ENCODE measurements around the gene GABRR3.
A peak's percentile ranks its signal among the peaks of the same experiment; 100 is the strongest.

Gene GABRR3

DNA sequence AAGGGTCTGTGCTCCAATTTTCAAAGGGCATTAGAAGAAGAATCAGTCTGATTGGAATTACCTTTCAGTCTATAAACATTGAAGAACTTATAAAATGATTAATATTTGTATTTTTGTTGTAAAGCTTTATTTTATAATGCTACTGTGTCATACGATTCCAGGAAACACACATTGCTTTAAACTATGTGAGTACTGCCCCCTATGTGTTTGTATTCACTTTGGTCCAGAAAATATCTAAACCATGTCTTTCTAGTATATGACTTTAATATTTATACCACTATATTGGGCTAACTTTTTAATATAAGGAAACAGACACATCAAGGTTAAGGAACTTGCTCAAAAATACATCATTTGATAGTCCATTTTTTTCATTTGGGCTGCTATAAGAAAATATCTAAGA lies 59.6 kb downstream of the GABRR3 start:
- TF ChIP-seq, protein P1, sequence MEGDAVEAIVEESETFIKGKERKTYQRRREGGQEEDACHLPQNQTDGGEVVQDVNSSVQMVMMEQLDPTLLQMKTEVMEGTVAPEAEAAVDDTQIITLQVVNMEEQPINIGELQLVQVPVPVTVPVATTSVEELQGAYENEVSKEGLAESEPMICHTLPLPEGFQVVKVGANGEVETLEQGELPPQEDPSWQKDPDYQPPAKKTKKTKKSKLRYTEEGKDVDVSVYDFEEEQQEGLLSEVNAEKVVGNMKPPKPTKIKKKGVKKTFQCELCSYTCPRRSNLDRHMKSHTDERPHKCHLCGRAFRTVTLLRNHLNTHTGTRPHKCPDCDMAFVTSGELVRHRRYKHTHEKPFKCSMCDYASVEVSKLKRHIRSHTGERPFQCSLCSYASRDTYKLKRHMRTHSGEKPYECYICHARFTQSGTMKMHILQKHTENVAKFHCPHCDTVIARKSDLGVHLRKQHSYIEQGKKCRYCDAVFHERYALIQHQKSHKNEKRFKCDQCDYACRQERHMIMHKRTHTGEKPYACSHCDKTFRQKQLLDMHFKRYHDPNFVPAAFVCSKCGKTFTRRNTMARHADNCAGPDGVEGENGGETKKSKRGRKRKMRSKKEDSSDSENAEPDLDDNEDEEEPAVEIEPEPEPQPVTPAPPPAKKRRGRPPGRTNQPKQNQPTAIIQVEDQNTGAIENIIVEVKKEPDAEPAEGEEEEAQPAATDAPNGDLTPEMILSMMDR (IDR thresholded peaks at IDR 0.05; ENCODE audit: low read depth, low read length): peak; percentile 9
- DNase-seq (ENCODE audit: extremely low read depth, low read depth): no peak

DNA sequence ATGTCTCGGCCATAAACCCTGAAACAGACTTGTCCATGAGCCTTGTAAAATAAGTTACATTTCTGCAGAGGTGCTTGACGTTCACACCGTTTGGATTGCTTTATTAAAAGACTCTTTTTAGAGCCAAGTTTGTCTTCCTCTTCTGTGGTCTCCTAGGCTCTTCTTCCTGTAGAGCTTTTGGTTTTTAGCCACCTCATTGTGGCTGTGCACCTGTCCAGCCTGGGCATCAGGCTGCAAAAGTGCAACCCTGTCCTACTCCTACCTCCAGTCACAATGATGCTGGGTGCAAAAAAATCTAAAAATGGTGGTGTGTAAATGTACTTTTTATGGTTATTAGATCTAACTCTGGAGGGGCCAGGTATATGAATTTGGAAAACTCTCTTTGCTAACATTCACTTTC lies 60.1 kb downstream of the GABRR3 start:
- TF ChIP-seq, protein P1 (IDR thresholded peaks at IDR 0.05; ENCODE audit: low read depth, low read length): no peak
- DNase-seq (ENCODE audit: extremely low read depth, low read depth): no peak

DNA sequence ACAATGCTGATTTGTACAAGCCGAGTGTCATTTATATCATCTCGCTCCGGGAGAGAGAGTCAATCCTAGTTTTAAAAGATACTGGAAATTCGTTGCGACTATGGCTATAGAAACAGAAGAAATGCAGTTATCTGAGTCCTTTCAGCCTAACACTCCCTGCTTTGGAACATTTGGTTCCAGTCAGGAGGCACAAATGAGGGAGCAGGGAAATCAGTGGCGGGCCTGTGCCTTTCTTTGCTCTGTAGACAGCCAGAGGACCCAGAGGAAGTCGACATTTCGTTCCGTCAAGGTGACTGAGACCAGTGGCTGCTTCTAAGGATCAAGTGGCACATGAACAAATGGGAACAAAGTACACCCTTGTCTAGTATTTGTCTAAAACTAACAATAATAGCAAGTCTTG lies 62.1 kb downstream of the GABRR3 start:
- TF ChIP-seq, protein P1 (IDR thresholded peaks at IDR 0.05; ENCODE audit: low read depth, low read length): no peak
- no peak for DNase-seq (ENCODE audit: extremely low read depth, low read depth)

DNA sequence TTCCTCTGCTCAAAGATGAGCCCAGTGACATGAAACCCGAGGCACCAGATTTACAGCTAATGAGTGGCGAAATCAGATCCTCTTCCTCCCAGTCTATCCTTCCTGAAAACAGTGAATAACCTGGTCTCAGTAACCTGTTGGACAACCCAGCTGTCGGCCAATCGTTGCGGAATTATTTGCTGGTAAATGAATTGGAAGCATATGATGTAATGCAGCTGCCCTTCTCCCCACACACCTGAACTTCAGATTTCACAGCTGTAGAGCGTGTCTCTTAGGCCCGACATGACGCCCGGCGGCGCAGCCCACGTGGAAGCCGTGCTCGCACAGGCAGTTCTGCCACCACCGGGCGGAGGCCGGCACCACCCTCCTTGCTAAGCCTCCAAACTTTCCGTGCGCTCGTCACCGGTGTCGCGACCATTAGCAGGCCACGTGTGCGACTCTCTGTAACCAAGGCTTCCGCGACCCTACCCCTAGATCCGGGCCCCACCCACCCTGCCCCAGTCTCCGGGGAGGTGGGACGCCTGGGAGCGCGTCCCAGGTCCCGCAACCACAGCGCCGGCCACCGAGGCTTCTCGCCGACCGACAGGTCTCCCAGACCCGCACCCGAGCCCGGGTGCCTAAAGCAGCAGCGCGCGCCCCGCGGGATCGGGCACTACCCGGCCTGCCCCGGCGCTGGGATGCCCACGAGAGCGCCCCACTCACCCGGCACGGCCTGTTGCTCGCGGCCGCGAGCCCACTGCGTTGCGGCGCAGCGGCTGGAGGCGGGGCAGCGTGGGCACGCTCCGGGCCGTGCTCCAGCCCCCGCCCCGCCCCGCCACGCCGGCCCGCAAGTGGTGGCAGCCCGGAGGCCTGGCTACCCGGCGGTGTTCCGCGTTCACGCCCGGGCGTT lies 63.2 kb downstream of the GABRR3 start, which contains the start of gene RIOX2:
Gene RIOX2 (minus strand): TSS at position 753 of the 889 bp plus-strand sequence. CDS start 4,838 bp downstream, outside the sequence.
- DNase-seq (ENCODE audit: extremely low read depth, low read depth): no peak
- TF ChIP-seq, protein P1 (IDR thresholded peaks at IDR 0.05; ENCODE audit: low read depth, low read length): peak; percentile 5; the same call in 1 of the 2 replicates

DNA sequence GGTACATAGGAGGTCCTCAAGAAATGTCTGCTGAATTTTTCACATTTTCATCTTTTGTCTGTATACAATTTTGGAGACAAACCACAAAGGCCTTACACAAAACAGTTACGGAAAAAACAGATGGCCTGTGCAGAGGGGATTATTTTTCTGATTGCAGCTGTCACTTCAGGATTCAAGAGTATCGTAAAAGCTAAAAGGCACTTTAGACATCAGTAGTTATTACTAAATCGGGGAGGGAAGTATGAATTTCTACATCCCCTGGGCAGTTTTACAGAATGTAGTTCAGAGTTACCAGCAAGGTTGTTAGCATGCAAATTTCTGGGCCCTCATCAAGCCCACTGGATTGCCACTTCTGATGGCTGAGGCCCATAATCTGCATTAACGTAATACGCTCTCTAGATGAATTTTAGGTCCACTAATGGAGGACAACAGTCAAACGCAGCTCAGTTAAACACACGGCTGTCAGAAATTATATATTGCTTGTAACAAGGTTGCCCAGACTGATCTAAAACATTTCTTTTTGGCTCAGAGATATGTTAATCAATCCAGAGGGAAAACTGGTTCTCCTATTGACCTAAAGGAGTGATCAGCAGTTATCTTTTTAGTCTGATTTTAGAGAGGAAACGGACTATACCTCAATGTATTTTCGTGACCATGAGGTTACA lies 64.0 kb downstream of the GABRR3 start:
- no peak for DNase-seq (ENCODE audit: extremely low read depth, low read depth)
- TF ChIP-seq, protein P1 (IDR thresholded peaks at IDR 0.05; ENCODE audit: low read depth, low read length): no peak

DNA sequence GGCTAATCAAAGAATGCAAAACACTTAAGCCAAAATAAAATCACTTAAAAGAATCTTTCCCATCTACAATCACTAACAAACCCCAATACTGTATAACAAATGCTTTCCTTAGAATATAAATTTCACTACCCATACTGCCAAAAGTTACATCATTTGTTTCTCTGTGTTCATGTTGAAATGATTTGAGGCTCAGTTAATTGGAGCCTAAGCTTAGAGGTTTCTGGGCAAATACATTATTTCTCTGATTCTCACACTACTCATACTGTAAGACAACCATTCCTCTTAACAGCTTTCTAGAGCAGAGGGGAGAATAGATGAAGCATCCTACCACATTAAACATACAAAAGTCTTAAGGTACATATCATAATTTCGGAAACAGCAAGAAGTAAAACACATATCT lies 65.0 kb downstream of the GABRR3 start:
- DNase-seq (ENCODE audit: extremely low read depth, low read depth): no peak
- TF ChIP-seq, protein P1 (IDR thresholded peaks at IDR 0.05; ENCODE audit: low read depth, low read length): no peak

DNA sequence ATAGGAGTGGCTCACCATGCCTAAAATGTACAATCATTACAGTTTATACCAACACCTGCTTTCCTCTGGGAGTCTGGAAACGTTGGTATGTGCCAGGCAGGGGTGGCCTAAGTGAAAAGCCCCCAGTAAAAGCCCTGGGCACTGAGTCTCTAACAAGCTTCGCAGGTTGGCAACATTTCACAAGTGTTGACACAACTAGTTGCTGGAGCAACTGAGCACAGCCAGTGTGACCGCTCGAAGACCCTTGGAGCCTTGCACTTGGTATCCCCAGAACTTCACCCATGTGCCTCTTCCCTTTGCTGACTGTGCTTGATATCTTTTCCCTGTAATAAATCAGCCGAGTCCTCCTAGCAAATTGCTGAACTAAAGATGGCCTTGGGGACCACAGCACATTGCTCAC lies 65.6 kb downstream of the GABRR3 start:
- TF ChIP-seq, protein P1 (IDR thresholded peaks at IDR 0.05; ENCODE audit: low read depth, low read length): no peak
- DNase-seq (ENCODE audit: extremely low read depth, low read depth): no peak

Measured in AG09319 (cell line).